Measurements from ENCODE around the gene MYORG.

- TF ChIP-seq, protein P1, sequence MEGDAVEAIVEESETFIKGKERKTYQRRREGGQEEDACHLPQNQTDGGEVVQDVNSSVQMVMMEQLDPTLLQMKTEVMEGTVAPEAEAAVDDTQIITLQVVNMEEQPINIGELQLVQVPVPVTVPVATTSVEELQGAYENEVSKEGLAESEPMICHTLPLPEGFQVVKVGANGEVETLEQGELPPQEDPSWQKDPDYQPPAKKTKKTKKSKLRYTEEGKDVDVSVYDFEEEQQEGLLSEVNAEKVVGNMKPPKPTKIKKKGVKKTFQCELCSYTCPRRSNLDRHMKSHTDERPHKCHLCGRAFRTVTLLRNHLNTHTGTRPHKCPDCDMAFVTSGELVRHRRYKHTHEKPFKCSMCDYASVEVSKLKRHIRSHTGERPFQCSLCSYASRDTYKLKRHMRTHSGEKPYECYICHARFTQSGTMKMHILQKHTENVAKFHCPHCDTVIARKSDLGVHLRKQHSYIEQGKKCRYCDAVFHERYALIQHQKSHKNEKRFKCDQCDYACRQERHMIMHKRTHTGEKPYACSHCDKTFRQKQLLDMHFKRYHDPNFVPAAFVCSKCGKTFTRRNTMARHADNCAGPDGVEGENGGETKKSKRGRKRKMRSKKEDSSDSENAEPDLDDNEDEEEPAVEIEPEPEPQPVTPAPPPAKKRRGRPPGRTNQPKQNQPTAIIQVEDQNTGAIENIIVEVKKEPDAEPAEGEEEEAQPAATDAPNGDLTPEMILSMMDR (conservative IDR thresholded peaks at IDR 0.05): no peak
- TF ChIP-seq ZFX (IDR thresholded peaks at IDR 0.05): no peak
These were observed 41.0 kb upstream of the MYORG start for GRCh38 chr9:34417734-34418133.
